HG02943 (cell line): ENCODE measurements around the gene KRTAP10-4.

Source experiments
- ATAC-seq: cut with Tn5 transposase; IDR thresholded peaks from one replicate; pipeline ENCODE4 v1.9.1; 2021; ENCODE audit warnings: mild to moderate bottlenecking, low read depth, moderate library complexity; ENCODE audit not compliant: unreplicated experiment

KRTAP10-4 gene

GRCh38 chr21:44612669-44613229 is 39.2 kb downstream of the KRTAP10-4 start:
- no peak for ATAC-seq

DNA sequence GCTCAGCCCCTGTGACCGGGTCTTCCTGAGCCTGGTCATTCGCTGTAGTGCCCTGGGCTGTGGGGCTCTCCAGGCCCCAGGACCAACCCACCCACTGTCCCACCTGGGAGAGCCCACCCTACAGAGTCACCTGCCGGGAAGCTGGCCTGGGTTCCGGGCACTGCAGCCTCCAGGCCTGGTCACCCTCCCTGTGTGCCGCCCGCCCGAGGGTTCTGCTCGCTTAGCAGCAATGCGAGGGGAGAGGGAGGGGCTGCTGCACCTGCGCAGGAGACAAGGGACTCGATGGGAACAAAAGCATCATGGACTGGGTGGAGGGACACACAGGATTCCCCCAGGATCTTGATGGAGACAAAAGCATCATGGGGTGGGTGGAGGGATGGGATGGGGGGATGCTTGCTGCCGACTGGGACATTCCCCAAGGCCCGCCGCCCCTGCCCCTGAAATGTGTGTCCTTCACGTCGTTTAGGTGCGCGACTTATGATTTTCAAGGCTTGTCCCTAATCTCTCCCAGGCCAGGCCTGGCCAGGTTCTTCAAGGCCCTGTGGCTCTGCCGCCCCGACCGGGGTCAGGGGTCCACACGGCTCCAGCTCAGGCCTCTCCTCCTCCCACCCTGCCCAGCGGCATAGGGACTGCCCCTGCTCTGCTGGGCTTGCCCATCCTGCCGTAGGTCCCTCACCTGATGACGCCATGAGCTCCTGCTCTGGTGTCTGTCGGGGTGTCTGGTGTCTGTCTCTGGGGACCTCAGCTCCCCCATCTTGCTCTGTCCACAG is 40.0 kb downstream of the KRTAP10-4 start:
- no peak for ATAC-seq

GRCh38 chr21:44614161-44614631 is 40.7 kb downstream of the KRTAP10-4 start:
- no peak for ATAC-seq

DNA sequence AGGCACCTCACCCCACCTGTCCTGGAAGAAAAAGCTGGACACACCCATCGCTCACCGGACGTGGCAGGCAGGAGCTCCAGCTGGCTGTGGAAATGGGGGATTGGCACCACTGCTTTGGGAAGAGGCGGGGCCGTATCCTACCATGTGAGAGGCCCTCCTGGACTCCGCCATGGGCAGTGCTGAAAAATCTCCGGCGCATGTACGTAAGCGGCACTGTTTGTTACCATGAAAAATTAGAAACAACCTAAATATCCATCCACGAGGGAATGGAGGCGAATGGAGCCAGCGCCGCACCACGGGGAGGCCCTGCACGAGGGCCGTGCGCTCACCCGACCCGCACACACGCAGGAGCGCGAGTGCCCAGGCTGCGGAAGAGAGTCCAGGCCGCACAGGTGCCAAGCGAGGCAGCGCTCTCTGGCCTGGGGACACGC is 41.4 kb downstream of the KRTAP10-4 start:
- ATAC-seq: no peak

GRCh38 chr21:44615466-44615865 is 41.9 kb downstream of the KRTAP10-4 start:
- no peak for ATAC-seq

GRCh38 chr21:44615911-44616590 is 42.5 kb downstream of the KRTAP10-4 start:
- ATAC-seq: no peak

DNA sequence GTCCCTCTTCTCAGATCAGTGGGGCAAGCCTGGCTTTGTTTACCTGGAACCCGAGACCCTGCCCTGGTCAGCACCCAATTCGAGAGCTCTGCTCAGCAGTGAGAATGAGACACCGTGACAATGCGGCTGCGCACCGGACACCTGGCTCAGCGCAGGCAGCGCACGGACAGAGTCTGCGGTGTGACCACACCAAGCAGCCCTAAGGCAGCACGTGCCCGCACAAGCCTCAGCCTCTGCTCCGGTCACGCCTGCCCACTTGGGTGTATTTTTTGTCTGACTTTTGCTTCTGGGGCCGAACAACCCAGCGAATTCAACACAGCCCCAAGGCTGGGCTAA is 43.0 kb downstream of the KRTAP10-4 start:
- ATAC-seq: no peak

DNA sequence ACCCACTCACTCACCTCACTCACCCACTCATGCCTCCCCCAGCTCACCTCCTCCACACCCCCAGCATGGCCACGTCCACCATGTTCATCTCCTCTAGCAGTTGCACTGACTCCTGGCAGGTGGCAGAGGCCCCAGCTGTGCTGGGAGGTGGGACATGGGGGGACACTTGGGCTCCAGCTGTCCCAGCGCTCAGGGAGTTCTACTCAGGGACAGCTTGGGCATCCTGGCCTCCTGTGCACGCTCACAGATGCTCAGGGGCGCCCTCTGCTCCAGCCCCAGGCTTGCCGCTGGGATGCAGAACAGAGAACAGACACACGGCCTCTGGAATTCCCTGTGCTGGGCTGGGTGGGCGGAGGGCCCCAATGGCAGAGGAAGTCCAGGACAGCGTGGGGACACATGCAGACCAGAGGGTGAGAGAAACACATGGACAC is 43.6 kb downstream of the KRTAP10-4 start:
- ATAC-seq: no peak

DNA sequence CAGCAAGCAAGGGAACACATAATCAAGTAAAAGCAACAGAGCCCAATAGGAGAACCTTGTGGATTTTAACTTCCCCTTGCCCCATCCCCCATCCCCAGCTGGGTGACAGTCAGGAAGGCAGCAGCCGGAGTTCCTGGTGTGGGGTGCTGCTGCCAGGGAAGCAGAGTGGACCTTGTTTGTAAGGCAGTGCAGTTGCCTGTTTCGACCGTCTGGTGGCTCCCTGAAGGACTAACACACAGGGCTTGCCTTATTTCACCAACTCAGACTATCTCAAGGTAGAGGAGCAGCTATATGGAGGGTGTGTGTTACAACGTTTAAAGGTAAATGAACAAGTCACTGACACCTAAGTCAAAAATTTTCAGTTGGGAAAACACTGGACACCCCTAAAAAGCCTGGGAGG is 45.0 kb downstream of the KRTAP10-4 start:
- no peak for ATAC-seq

- no peak for ATAC-seq
Observed at GRCh38 chr21:44618909-44619308, 45.4 kb downstream of the KRTAP10-4 start.

- ATAC-seq: no peak
Observed at GRCh38 chr21:44619886-44620285, 46.4 kb downstream of the KRTAP10-4 start.

- ATAC-seq: no peak
Observed at GRCh38 chr21:44623575-44623974, 50.0 kb downstream of the KRTAP10-4 start.
